SH-SY5Y (cell line): Measurements from ENCODE around the gene MSI2.

Experiments used
- GATA2 ChIP-seq: IDR thresholded peaks from 2 replicates; pipeline ENCODE4 v1.6.1; 2011; ENCODE audit warnings: mild to moderate bottlenecking, low read depth, low read length
- GATA3 ChIP-seq: IDR thresholded peaks from 2 replicates; pipeline ENCODE4 v1.6.1; 2011; ENCODE audit warnings: low read depth, mild to moderate bottlenecking, low read length, moderate library complexity

The MSI2 gene

GRCh38 chr17:57636274-57636673, 380.0 kb downstream of the MSI2 start:
- TF ChIP-seq GATA2: no peak
- no peak for TF ChIP-seq GATA3

GRCh38 chr17:57636985-57637665, 380.8 kb downstream of the MSI2 start:
- TF ChIP-seq GATA3 (no peak), GATA2 (peak; percentile 61)

- TF ChIP-seq GATA2 (no peak), GATA3 (no peak)
These were observed 381.3 kb downstream of the MSI2 start for GRCh38 chr17:57637666-57638010.

- TF ChIP-seq GATA2 (no peak), GATA3 (no peak)
These were observed 382.0 kb downstream of the MSI2 start for GRCh38 chr17:57638284-57638683.

- no peak for TF ChIP-seq GATA3
- TF ChIP-seq GATA2: no peak
These were observed 383.1 kb downstream of the MSI2 start for GRCh38 chr17:57639381-57639780.

- TF ChIP-seq GATA3: no peak
- TF ChIP-seq GATA2: no peak
These were observed 383.8 kb downstream of the MSI2 start for GRCh38 chr17:57640079-57640478.

GRCh38 chr17:57641761-57642160, 385.4 kb downstream of the MSI2 start:
- TF ChIP-seq GATA2: no peak
- no peak for TF ChIP-seq GATA3

- TF ChIP-seq GATA2 (no peak), GATA3 (no peak)
These were observed 386.7 kb downstream of the MSI2 start for GRCh38 chr17:57643062-57643461.

- TF ChIP-seq GATA3 (no peak), GATA2 (no peak)
These were observed 388.0 kb downstream of the MSI2 start for GRCh38 chr17:57644326-57644725.

- TF ChIP-seq GATA2 (no peak), GATA3 (no peak)
These were observed 389.8 kb downstream of the MSI2 start for GRCh38 chr17:57645950-57646665.

GRCh38 chr17:57648720-57649119, 392.4 kb downstream of the MSI2 start:
- no peak for TF ChIP-seq GATA2
- no peak for TF ChIP-seq GATA3

- TF ChIP-seq GATA3: no peak
- TF ChIP-seq GATA2: no peak
These were observed 392.9 kb downstream of the MSI2 start for GRCh38 chr17:57649191-57649590.

GRCh38 chr17:57649731-57650484, 393.6 kb downstream of the MSI2 start:
- no peak for TF ChIP-seq GATA2
- no peak for TF ChIP-seq GATA3

- TF ChIP-seq GATA2 (no peak), GATA3 (no peak)
These were observed 394.2 kb downstream of the MSI2 start for GRCh38 chr17:57650548-57650947.

GRCh38 chr17:57651451-57651850, 395.1 kb downstream of the MSI2 start:
- no peak for TF ChIP-seq GATA2
- TF ChIP-seq GATA3: no peak
